Left renal cortex interstitium (tissue), 4 donors: Measurements from ENCODE around the gene SPTBN5. TPM values are rescaled to one million over a fixed set of nuclear protein-coding genes. Genes with fewer than 3 reads are reported as not detected.

Source experiments
- DNase-seq, 4 donors: peaks; one replicate each; pipeline ENCODE4 v3.0.0-alpha.2; 2013; ENCODE audit warnings: low read depth in 4 of 4, low spot score in 2 of 4, missing footprints in 1 of 4
- polyA plus RNA-seq, 4 donors: library from polyadenylated mRNA; unstranded; fragments of 120-200 nt; gene quantifications; one replicate each; pipeline ENCODE4 v1.2.1, GENCODE V29; 2013; ENCODE audit not compliant: insufficient read length in 4 of 4

SPTBN5 gene
- polyA plus RNA-seq, 4 donors = 2.2 to 4.9 (median 3.0) TPM

- no peak for DNase-seq
Observed at GRCh38 chr15:41905036-41905793, 11.4 kb upstream of the SPTBN5 start.

DNA sequence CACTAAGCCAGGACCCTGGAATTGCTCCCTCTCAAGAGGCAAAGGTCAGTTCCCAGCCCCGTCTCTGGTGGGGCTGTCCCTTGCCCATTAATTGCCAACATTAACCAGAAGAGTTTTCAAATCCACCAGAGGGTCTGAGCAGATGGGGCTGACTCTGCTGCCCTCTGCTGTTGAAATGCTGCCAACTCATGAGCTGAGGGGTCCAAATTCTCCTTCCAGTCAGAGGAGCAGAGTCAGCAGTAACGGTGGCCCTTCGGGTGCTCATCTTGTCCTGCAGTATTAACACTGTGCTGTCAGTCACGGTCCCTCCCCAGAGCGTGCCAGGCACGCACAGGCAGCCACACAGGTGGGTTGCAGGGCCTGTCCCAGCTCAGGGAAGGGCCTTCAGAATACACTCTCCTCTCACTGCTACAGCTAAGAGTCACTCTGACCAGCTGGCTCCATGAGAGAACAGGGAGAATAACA is 10.7 kb upstream of the SPTBN5 start:
- DNase-seq = peak in 3 of 4 donors; percentile 61 to 69 (median 66)

DNA sequence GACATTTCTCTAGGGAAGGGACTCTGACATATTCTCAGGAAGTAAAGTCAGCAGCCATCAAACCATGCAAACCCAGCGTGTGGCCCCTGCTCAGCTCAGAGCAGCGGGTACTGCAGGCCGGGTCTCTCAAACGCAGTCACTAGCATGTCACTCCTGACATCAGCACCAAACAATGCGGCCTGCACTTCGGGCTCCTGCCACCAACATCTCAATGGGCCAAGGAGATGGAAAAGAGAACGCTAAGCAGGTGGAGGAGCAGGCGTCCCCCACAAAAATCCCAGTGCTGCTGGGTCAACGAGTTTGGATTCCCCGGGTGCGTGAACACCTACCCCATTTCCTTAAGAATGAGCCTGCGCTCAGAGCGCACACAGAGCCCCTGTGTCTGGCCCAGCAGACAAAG is 9.9 kb upstream of the SPTBN5 start:
- DNase-seq = no peak

DNA sequence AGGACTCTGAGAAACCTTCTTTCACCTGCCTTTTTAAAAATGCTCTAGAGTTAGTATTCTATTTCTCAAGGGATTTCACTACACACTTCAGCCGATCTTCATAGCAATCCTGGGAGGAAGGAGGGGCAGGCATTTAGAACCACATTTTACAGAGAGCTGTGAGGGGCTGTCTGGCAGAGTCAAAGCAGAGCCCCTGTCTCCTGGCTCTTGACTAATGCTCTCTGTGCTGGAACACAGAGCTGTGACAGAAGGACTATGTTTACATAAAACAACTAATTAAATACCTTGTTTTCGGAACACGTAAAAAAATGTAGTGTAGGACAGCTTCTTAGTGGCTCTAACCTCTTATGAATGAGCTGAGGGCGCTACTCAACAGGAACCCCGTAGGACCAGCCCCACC is 7.6 kb upstream of the SPTBN5 start:
- no peak for DNase-seq

GRCh38 chr15:41900526-41901380 is 6.9 kb upstream of the SPTBN5 start:
- no peak for DNase-seq

GRCh38 chr15:41899854-41900442 is 6.1 kb upstream of the SPTBN5 start:
- DNase-seq = no peak

GRCh38 chr15:41897363-41897799 is 3.5 kb upstream of the SPTBN5 start:
- DNase-seq = peak in 1 of 4 donors; percentile 53

- DNase-seq = no peak
Observed at GRCh38 chr15:41896566-41896965, 2.7 kb upstream of the SPTBN5 start.

DNA sequence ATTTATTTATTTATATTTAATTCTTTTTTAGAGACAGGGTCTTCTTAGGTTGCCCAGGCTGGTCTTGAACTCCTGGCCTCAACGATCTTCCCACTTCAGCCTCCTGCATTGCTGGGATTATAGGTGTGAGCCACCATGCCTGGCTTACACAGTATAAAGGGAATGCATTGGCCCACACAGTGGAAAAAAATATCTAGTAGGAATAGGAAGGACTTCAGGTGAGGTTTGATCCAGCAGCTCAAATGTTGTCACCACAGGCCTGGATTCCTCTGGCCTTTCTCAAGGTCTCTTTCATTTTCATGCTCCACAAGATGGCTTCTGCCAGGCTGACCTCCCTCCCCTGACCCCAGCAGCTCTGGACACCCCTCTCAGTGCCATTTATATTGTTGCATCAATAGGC is 2.1 kb upstream of the SPTBN5 start:
- DNase-seq = no peak

DNA sequence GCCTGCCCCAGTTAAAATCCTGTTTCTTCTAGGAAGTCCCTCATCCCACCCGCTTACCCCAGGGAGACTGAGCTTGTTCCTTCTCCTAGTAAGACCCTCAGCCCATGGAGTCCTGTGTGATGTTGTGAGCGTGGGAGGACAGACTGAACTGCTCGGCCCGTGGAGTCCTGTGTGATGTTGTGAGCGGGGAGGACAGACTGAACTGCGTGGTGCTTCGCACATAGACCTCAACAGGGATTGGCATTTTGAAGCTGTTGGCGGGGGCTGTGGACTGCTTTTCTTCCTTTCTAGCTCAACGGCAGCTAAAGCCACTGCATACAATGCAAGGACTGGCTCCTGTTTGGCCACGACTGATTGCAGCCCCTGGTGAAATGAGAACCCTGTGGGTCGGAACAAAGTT is 1.6 kb upstream of the SPTBN5 start:
- DNase-seq = no peak

DNA sequence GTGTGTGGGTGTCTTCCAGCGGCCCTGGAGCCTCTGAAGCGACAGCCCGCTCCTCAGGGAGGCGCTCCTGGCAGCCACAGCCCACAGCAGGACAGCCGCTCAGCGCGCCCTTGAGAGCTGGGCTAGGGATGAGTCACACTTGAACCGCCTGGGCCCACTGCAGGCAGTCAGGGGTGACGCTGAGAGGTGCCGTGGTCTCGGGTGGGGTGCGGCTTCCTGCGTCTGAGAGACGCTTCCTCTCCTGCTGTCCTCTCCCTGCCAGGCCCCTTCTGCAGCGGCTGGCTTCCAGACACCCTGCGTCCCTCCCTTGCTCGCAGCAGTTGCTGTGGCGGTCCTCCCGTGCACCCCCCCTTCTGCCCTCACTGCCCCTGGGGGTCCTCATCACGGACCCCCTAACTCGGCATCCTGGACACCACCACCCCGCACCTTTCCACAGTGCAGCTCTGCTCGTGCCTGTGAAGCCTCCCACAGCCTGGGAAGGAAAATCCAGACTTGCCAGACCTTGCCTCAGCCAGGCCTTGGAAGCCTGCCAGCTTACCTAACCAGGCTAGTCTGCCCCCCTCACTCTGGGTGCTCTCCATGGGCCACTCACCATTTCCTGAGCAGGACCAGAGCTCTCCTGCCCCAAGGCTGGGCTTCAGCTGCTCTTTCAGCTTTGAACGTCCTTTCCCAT is 1.1 kb upstream of the SPTBN5 start:
- DNase-seq = no peak

DNA sequence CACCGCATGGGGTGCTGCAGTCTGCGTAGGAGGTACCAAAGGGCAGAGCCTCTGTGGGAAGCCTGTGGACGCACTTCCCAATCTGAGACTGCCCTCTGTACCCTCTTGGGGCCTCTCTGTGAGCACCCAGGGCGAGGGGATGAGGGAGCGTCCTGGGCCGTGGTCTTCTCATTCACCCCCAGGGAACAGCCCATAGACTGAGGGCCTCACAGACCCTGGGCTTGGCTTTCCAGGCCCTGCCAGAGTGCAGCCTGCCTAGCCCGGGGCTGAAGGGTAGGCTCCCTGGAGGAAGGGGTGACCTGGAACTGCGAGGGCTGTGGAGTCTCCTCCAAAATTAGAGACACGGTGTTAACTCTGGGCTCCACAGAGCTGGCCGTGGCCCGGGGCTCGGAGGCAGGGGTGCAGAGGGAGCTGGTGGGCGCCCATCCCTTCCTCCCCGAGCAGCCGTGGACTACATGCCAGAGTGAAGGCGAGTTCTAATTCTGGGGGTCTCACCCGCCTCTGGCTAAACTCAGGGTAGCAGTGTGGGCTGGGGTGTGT is 468 bp upstream of the SPTBN5 start:
- no peak for DNase-seq

- DNase-seq = no peak
Observed at GRCh38 chr15:41892621-41893421, 1.0 kb downstream of the SPTBN5 start.

GRCh38 chr15:41891946-41892345 is 1.9 kb downstream of the SPTBN5 start:
- no peak for DNase-seq

DNA sequence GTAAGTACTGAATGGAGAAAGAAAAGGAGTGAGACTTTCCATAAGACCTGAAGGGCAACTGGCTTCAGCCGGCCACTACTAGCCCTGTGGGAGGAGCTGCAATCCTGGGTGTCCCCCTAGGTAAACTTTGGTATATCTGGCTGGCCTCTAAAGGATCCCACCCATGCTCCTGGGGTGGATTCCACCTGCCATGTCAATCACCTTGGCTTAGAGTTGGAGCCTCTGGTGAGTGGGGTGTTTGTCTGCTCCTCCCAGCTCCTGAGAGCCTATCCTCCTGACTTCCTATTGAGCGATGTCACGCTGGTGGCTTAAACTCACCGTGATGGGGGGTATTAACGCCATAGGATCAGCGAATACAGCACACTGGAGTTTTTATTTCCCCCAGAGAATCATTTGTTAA is 2.6 kb downstream of the SPTBN5 start:
- DNase-seq = no peak

- DNase-seq = no peak
Observed at GRCh38 chr15:41890050-41890690, 3.7 kb downstream of the SPTBN5 start.

DNA sequence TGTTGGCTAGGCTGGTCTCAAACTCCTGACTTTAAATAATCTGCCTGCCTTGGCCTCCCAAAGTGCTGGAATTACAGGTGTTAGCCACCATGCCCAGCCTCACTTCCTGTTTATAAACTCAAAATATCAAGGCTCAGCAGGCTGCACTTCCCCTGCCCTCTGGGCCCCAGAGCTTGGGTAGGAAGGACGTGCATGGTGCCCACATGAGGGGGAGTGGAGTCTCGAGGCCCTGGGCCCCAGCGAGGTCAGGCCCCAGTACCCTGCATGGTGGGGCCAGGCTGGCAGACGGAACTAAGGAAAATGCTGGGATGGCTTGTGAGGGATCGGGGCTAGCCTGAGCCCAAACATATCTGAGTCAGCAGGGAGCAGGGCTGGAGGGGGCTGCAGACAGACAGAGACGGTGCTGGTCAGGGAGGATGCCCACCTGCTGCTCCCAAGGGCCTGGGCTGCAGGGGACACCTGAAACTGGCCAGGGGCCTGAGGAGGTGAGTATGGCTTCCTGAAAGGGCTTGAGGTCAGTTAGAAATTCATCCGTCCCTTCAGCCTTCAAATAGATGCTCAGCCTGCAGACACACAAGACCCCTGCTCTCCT is 5.1 kb downstream of the SPTBN5 start:
- DNase-seq = no peak

- DNase-seq = no peak
Observed at GRCh38 chr15:41887893-41888292, 6.0 kb downstream of the SPTBN5 start.

DNA sequence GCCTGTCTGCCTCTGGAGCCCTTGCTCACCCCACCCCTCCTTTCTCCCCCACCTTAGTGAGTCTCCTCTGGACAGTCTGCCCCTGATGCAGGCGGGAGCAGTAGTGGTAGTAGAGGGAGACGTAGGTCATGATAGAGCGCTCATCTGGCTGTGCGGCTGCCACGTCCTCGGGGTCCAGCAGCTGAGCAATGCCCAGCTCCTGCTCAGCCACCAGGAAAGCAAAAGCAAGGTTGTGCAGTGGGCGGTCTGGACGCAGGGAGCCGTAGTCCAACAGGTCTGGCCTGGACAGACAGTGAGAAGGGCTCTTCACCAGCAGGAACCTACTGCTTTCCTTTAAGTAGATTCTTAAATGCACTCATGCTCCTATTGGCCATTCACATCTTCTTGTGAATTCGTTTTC is 6.7 kb downstream of the SPTBN5 start:
- no peak for DNase-seq
